Vagina (tissue), 2 donors: ENCODE measurements around the gene CASQ1. TPM values are rescaled to one million over a fixed set of nuclear protein-coding genes. Genes with fewer than 3 reads are reported as not detected.

Source experiments
- DNase-seq, 2 donors: peaks; one replicate each; pipeline ENCODE4 v3.0.0-alpha.2; 2017; ENCODE audit errors: extremely low spot score in 2 of 2
- H3K27ac ChIP-seq: fragments of 200-600 bp; sonication (generic); one replicate; pipeline ENCODE4 v1.5.1; 2019
- H3K27me3 ChIP-seq: fragments of 200-600 bp; sonication (generic); one replicate; pipeline ENCODE4 v1.5.1; 2019
- H3K36me3 ChIP-seq, 2 donors: fragments of 200-600 bp; sonication (generic); one replicate each; pipeline ENCODE4 v1.5.1; 2017 to 2019
- H3K4me1 ChIP-seq: fragments of 200-600 bp; sonication (generic); one replicate; pipeline ENCODE4 v1.5.1; 2019
- H3K4me3 ChIP-seq, 2 donors: fragments of 200-600 bp; sonication (generic); 1 replicate in 1 of 2; 2 replicates in 1 of 2; pipeline ENCODE4 v1.5.1; 2016 to 2019
- H3K9me3 ChIP-seq: fragments of 200-600 bp; sonication (generic); one replicate; pipeline ENCODE4 v1.5.1; 2019
- CTCF ChIP-seq, 3 experiments: fragments of 450-650 bp in 2 of 3; fragments of 200-600 bp in 1 of 3; sonication (generic) in 1 of 3; IDR thresholded peaks; one replicate each; pipeline ENCODE4 v1.5.1; 2017 to 2019; ENCODE audit warnings: antibody characterized with exemption in 3 of 3, mild to moderate bottlenecking in 2 of 3, moderate library complexity in 2 of 3
- POLR2A ChIP-seq, 2 donors: fragments of 450-650 bp; IDR thresholded peaks; one replicate each; pipeline ENCODE4 v1.6.1; 2017; ENCODE audit warnings: antibody characterized with exemption in 2 of 2, mild to moderate bottlenecking in 2 of 2, moderate library complexity in 2 of 2
- POLR2AphosphoS5 ChIP-seq, 2 donors: sonication (generic); formaldehyde crosslinking; IDR thresholded peaks; one replicate each; pipeline ENCODE4 v1.9.0; 2017; ENCODE audit warnings: antibody characterized with exemption in 2 of 2, mild to moderate bottlenecking in 2 of 2, low read depth in 1 of 2; ENCODE audit not compliant: insufficient read depth in 1 of 2
- intact Hi-C: fragments of 100-400 bp; cut with DNase I; formaldehyde crosslinking; loops from one replicate; pipeline ENCODE4 v1.15.1; 2023
- total RNA-seq: library from RNA; depleted of rRNA; stranded (reverse); fragments of >200 nt; gene quantifications from one replicate; pipeline ENCODE4 v1.2.3, GENCODE V29; 2016

The CASQ1 gene
- total RNA-seq, 1 donor from 2014 or later = not detected

GRCh38 chr1:160167056-160167455 is 23.3 kb upstream of the CASQ1 start:
- Histone ChIP-seq H3K27me3 (no peaks in the 10 kb centered on the region), H3K9me3 (no peaks in the 10 kb centered on the region), H3K4me1 (no peaks in the 10 kb centered on the region), H3K36me3 (no peaks in the 10 kb centered on the region), H3K27ac (no peak overlapping the region), H3K4me3 (no peak overlapping the region)
- DNase-seq = no peak
- TF ChIP-seq POLR2A (IDR thresholded peaks at IDR 0.05) = no peak
- TF ChIP-seq CTCF (IDR thresholded peaks at IDR 0.05) = no peak
- no peak for TF ChIP-seq POLR2AphosphoS5 (IDR thresholded peaks at IDR 0.05; ENCODE audit: insufficient read depth in 1 of 2, low read depth in 1 of 2)
- intact Hi-C loops = no loop called here

DNA sequence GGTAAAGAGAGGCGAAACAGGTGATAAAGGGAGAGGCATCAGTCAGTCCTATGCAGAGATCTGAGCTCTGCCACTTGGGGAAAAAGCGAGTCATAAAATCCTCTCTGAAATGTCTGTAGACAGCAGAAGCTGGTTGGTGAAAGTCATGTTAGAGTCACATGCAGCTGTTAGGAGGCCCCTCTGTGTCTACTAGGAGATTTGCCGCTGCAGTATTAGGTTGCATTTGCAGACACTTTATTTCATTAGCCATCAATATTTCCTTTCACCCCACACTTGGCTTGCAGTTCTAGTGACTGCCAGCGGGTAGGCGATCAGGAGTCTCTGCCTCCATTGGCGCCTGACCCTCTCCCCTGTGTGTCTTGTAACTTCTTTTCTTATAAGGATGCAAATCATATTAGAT is 22.8 kb upstream of the CASQ1 start:
- TF ChIP-seq POLR2AphosphoS5 (IDR thresholded peaks at IDR 0.05; ENCODE audit: insufficient read depth in 1 of 2, low read depth in 1 of 2) (no peak), POLR2A (IDR thresholded peaks at IDR 0.05) (no peak), CTCF (IDR thresholded peaks at IDR 0.05) (no peak)
- intact Hi-C loops = no loop called here
- no peaks in the 10 kb centered on the region for H3K9me3 ChIP-seq

GRCh38 chr1:160168016-160168415 is 22.4 kb upstream of the CASQ1 start:
- no peak for DNase-seq
- intact Hi-C loops = no loop called here
- TF ChIP-seq CTCF (IDR thresholded peaks at IDR 0.05) (no peak), POLR2AphosphoS5 (IDR thresholded peaks at IDR 0.05; ENCODE audit: insufficient read depth in 1 of 2, low read depth in 1 of 2) (no peak), POLR2A (IDR thresholded peaks at IDR 0.05) (no peak)
- Histone ChIP-seq H3K4me1 (no peaks in the 10 kb centered on the region), H3K9me3 (no peaks in the 10 kb centered on the region), H3K27ac (no peak overlapping the region), H3K4me3 (no peak overlapping the region), H3K27me3 (no peaks in the 10 kb centered on the region), H3K36me3 (no peaks in the 10 kb centered on the region)

More for the DNA sequence above, 22.8 kb upstream of the CASQ1 start:
- no peak for DNase-seq
- no peaks in the 10 kb centered on the region for H3K36me3 ChIP-seq
- no peak overlapping the region for H3K4me3 ChIP-seq
- no peaks in the 10 kb centered on the region for H3K4me1 ChIP-seq
- H3K27ac ChIP-seq = no peak overlapping the region
- no peaks in the 10 kb centered on the region for H3K27me3 ChIP-seq

DNA sequence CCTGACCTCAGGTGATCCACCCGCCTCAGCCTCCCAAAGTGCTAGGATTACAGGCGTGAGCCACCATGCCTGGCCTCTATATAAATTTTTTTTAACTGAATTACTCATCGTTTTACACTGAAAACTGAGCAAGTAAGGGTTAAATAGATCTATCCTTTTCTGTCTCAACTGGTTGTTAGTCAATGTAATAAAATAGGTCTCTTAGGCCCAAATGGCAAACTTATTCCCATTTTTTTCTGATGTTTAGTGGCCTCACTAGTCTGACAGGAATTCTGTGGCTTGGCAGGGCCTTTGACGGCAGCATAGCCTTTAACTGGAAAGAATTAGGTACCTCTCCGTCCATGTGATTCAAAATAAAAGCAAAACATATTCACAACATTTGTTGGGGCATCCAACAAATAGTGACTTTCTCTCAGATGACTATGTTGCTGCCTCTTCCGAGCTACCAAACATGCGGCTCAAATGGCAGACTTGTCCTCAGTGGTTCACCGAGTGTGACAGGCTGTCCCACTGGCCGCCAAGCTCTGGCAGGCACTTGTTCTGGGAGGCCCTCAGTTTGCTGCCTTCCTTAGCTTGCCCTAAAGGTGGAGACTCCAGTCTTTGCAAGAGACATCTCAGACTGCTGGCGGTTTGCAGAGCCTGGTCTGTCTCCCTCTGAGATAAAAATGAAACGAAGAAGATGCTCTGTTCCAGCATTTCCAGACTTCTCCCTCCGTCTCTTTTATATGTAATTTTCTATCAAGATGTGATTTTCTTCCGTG is 21.6 kb upstream of the CASQ1 start:
- Histone ChIP-seq H3K27me3 (no peaks in the 10 kb centered on the region), H3K36me3 (no peaks in the 10 kb centered on the region), H3K4me3 (no peak overlapping the region), H3K9me3 (no peaks in the 10 kb centered on the region), H3K27ac (no peak overlapping the region), H3K4me1 (no peaks in the 10 kb centered on the region)
- TF ChIP-seq CTCF (IDR thresholded peaks at IDR 0.05) (no peak), POLR2AphosphoS5 (IDR thresholded peaks at IDR 0.05; ENCODE audit: insufficient read depth in 1 of 2, low read depth in 1 of 2) (no peak), POLR2A (IDR thresholded peaks at IDR 0.05) (no peak)
- intact Hi-C loops = no loop called here
- no peak for DNase-seq
